Uterine smooth muscle cell (primary cell): ENCODE results near the gene DOK3. TPM values are rescaled to one million over a fixed set of nuclear protein-coding genes. Genes with fewer than 3 reads are reported as not detected.

Experiments used
- total RNA-seq: library from RNA; depleted of rRNA; stranded (reverse); fragments of >200 nt; gene quantifications from 2 replicates; pipeline ENCODE4 v1.2.3, GENCODE V29; 2014

DOK3 gene
- 0.62 and 1.3 TPM in 2 replicates for total RNA-seq

GRCh38 chr5:177509381-177509951 is at the start of gene DOK3:
Gene DOK3, minus strand, starts transcription at chr5:177509826. Its CDS starts 286 bp downstream, at chr5:177509540.

DNA sequence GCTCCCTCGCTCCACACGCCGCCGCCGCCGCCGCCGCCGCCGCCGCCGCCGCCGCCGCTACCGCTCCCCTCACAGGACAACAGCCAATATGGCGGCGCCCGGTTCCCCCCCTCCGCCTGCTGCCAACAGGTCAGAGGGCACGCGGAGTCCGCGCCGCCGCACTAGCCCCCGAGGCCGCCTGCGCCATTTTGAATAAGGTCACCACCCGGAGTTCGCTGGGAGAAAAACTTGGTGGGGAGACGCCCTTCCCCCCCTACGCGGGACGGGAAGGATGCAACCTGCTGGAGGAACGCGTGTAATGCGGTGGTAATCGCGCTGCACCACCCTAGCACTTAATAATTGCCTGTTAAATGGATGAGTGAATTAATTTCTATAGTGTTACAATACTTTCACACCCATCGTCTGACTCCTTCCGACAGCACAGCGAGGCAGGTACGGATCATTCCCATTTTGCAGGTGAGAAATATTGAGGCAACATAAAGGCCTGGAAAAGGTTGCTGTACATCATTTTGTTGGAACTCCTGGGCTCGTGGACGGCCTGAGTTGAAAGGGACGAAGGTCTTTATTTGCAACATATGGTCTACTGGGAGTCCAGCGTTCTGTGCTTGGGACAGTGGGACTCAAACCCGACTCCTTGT is 45.0 kb upstream of the DOK3 start, which contains the start of gene FAM193B:
TSS of gene FAM193B (minus strand) at position 90 of the 638 bp plus-strand sequence. CDS start 105 bp downstream, outside the sequence.

GRCh38 chr5:177516601-177517568 is 7.3 kb upstream of the DOK3 start, which contains the start of gene DDX41:
Gene DDX41, minus strand, starts transcription at chr5:177516961. Its CDS starts 16 bp downstream, at chr5:177516945.

DNA sequence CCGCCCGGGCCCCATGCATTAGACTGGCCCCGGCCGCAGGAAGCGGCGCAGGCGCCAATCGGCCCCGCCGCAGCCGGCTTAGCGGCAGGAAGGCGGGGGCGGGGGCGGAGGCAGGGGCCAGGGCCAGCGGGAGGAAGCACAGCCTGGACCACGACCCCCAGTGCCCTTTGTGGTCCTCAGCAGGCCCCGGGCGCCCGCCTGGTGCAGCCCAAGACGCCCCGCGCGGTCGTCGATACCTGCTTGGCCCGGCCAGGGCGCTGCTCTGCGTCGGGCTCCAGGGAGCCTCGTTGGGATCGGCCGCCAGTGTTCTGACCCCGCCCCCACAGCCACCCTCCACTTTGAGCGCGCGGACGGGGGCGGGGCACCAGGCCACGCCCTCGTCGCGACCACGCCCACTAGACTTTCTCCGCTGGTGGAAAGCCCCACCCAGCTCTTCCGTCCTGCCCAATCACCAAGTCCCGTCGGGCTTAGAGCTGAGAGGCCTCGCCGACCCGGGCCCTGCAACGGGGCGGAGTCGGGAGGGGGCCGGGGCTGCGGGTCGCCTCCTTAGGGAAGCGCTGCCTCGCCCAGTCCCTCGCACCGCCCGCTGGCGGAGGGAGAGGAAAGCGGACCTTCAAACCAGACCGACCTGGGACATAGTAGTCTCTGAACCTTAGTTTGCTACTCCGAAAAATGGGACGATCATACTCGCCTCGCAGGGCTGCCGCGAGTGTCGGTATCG is 12.2 kb downstream of the DOK3 start, which contains the start of gene PDLIM7:
TSS of gene PDLIM7 (minus strand) at position 313 of the 721 bp plus-strand sequence. CDS start 1,092 bp downstream, outside the sequence.

GRCh38 chr5:177473443-177474001 is 36.1 kb downstream of the DOK3 start, which contains the start of gene DBN1:
Gene DBN1, minus strand, starts transcription at chr5:177473634. Its CDS starts 113 bp downstream, at chr5:177473521.

Other genes starting within 250 kb of the DOK3 start
- gene RAB24, start 206.1 kb downstream of the DOK3 start, total RNA-seq: 21.4 and 36.1 TPM in 2 replicates
- gene PRELID1, start 206.0 kb downstream of the DOK3 start, total RNA-seq: 93.1 and 168 TPM in 2 replicates
- gene MXD3, start 197.9 kb downstream of the DOK3 start, total RNA-seq: 9.7 and 32.6 TPM in 2 replicates
- 332 and 487 TPM in 2 replicates for gene LMAN2, start 158.2 kb downstream of the DOK3 start, total RNA-seq
- gene RGS14, start 151.9 kb downstream of the DOK3 start, total RNA-seq: 4.3 and 7.4 TPM in 2 replicates
- not detected in 2 replicates for gene SLC34A1, start 125.4 kb downstream of the DOK3 start, total RNA-seq
- gene PFN3, start 109.2 kb downstream of the DOK3 start, total RNA-seq: not detected in 2 replicates
- 0.22 and 0.50 TPM in 2 replicates for gene F12, start 100.3 kb downstream of the DOK3 start, total RNA-seq
- gene GRK6, start 83.2 kb downstream of the DOK3 start, total RNA-seq: 24.0 and 42.4 TPM in 2 replicates
- gene PRR7, start 63.0 kb downstream of the DOK3 start, total RNA-seq: 3.7 and 4.9 TPM in 2 replicates
- gene DBN1, start 36.2 kb downstream of the DOK3 start, total RNA-seq: 153 and 171 TPM in 2 replicates
- 109 and 136 TPM in 2 replicates for gene PDLIM7, start 12.2 kb downstream of the DOK3 start, total RNA-seq
- 89.5 and 108 TPM in 2 replicates for gene DDX41, start 7.1 kb upstream of the DOK3 start, total RNA-seq
- 21.6 and 26.5 TPM in 2 replicates for gene FAM193B, start 44.7 kb upstream of the DOK3 start, total RNA-seq
- gene TMED9, start 82.4 kb upstream of the DOK3 start, total RNA-seq: 206 and 238 TPM in 2 replicates
- gene B4GALT7, start 90.3 kb upstream of the DOK3 start, total RNA-seq: 33.9 and 41.0 TPM in 2 replicates